Anterior cingulate cortex (tissue), 58 donors: ENCODE data around the gene FHL3.

Experiments used
- DNase-seq, 58 donors: peaks; one replicate each; lab custom pipeline; 2025; lab: John Stamatoyannopoulos, UW

The FHL3 gene, protein sequence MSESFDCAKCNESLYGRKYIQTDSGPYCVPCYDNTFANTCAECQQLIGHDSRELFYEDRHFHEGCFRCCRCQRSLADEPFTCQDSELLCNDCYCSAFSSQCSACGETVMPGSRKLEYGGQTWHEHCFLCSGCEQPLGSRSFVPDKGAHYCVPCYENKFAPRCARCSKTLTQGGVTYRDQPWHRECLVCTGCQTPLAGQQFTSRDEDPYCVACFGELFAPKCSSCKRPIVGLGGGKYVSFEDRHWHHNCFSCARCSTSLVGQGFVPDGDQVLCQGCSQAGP

DNA sequence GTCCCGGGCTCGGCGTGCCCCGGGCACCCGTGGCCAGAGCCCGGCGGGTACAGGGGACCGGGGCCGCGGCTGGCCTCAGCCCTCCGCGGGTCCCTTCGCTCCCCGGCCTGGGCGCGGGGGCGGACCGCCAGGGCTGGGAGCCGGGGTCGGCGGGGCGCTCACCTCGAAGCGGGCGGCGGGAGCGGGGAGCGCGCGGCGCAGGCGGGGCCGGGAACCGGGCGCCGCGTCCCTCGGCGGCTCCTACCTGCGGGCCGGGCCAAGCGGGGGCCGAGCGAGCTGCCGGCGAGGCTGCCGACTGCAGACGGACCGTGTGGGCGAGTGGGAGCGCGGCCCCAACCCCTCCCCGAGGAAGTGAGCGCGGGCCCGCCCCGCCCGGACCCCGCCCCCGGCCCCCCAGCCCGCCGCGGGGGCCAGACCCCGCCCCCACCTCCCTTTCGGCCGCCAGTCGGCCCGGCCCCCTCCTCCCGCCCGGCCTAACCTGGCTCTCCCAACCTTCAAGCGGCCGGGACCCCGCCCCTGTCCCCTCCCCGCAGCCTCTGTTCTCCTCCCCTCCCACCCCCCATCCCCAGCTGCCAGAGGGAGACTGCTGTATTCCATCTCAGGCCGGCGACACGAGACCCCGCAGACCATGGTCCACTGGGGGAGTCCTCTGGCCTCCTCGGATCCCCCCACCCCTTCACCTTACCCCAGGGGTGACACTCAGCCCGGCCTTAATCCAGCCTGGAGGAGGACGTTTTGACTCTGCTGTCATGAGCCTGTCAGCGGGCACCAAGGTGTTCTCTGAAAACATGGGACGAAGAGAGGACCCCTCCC lies at the start of gene FHL3:
FHL3 (minus strand) TSS at position 320 of the 813 bp plus-strand sequence. CDS start 6,102 bp downstream, outside the sequence.
- DNase-seq, result peak in 3 of 58 donors; percentile 18 to 66 (median 32)

DNA sequence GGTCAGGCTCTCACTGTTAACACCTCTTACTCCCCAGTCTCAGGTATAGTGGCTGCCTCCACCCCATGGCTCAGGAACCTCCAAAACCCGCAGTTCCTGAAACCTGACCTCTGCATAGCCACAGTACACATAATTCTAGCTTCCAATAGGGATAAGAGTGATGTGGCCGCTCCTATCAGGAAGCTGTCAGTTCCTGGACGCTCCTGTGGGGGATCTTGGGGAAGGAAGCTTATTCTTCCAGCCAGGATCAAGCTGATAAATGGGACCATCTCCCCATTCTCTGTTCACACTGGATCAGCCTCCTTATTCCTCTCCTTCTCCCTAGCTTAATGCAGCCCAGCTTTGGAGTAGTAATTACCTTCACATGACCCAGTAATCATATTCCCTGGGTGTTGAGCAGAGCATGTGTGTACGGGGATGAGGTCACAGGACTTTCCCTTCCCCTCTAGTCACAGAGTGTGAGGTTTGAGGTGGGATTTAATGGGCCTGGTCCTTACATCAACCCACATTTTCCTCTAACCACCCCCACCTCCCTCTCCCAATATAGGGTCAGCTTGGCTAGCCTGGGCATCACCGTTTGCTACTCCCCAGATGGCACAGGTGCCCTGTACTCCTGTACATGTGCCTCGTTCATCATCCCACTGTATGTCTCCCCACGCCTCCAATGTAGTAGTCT lies 48.2 kb upstream of the FHL3 start:
- no peak for DNase-seq

DNA sequence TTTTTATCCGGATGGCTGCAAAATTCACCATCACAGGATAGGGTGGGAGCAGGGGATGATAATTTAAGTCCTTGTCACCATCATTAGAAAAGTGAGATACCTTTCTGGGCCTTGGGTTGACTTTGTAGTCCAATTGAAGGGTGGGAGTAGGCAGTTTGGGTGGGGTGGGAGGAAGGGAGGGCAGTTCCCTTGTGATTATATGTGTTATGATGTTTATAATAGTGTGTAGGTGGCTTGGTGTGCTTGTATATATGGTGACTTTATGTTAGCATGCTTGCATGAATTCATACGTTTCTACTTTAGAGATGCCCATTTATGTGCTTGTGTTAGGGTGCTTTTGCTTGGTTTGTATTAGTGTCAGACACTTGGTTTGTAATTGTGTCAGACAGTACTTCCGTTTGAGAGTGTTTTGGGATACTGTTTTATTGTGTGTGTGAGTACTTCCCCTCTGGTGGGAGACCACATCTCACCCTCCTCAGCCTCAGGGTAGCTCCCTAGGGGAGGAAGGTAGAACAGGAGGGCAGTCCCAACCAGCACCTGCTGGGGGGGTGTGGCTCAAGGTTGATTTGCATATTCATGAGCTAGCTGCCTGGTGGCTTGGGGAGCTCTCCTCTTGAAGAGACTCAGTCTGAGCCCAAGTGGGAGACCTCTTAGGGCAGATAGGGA lies 47.6 kb upstream of the FHL3 start:
- DNase-seq, result no peak

DNA sequence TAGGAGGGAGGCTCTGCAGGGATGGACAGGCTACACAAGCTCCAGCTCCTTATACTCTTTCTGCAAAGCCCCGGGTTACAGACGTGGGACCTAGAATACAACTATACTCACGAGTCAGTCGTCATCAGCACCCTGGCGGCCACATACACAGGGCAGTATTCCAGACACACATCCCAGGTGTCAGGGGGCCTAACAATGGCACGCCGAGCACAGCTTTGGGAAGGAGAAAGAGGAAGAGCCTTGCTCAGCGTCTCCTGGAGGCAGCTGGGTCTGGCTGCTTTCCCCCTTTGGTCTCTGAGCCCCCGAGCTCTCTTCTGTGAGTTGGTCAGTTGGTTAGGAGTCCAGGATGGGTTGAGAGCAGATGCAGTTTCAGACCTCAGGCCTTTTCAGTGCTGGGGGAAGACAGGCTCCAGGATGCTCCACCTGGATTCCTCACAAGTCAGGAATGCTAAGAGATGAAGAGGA lies 45.8 kb upstream of the FHL3 start:
- DNase-seq, result no peak

DNA sequence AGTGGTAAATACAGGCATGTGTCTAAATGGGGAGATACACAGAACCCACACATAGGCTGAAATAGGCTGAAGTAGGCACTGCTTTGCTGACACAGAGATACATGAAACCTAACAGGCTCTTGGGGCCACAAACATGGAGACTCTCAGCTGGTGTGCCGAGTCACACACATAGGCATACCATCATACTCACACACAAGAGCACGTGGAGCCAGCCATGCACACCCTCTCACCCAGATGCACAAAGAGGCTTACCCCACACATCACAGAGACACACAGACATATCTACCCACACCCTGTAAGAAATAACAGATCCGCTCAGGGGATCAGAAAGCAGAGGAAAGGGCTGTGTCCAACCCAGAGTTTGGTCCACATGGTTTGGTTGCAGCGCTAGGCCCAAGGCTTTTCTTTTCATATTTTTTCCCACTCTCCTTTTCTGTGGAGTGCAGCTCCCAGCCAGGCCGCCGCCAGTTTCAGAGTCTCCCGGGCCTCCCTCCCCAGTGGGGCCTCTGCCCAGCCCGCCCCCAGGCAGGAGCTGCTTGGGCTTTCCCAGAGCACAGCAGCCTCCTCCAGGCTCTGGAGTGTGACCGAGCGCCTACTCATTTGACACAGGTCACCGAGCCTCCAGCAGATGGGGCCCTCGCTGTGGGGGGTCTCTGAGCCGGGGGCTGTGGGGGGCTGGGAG lies 45.2 kb upstream of the FHL3 start:
- no peak for DNase-seq

DNA sequence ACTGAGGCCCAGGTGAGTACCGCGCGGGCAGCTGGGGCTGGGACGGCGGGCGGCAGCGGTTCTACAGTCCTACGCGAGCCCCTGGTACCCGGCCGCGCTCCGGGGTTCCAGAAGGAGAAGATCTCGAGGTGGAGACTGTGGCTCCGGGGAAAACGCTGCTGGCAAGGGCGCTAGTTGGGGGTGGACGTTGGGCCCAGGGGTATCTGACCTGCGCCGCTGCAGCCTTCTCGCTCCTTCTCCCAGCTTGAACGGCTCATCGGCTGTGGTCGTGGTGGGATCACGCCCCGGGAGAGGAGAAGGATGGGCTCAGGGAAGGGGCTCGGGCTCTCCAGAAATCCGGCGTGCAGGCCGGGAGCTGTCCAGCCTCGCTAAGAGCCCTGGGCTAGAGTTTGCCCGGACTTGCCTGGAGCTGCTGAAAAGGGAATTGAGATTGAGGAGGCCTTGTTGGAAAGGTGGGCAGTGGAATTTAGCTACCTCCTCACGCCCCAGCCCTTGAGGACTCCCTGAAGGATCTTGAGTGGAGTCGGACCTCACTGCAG lies 42.4 kb upstream of the FHL3 start:
- DNase-seq, result no peak

DNA sequence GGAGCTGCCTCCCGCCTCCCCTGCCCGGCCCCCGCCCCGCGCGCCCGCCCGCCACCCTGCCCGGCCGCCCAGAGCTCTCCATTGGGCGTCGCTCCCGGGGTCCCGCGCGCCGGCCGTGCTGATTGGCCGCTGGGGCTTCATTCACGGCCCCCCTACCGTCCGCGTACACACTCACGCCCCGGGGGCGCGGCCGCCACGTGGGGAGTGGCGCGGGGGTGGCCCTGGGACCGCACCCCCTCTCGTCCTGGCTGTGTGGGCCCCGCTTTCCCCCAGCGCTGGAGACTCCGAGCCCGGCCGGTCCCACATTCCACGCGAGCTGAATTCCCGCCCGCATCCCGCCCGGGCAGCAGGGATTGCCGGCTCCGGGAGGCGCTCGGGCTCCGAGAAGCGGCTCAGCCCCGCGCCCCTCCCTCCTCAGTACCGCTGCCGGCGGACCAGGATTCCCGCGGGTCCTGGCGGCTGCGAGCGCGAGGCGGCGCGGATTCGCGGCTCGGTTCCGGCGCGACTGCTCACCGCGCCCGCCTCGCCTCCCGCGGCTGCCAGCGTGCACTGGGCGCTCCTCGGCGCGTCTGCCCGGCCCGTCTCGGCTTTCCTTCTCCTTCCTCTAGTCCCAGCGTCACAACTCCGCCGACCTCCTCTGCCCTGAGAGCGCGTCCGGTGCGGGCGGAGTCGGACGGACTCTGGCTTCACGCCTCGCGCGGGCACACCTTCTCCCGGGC lies 41.7 kb upstream of the FHL3 start:
- peak; percentile 49 to 94 (median 86) for DNase-seq

DNA sequence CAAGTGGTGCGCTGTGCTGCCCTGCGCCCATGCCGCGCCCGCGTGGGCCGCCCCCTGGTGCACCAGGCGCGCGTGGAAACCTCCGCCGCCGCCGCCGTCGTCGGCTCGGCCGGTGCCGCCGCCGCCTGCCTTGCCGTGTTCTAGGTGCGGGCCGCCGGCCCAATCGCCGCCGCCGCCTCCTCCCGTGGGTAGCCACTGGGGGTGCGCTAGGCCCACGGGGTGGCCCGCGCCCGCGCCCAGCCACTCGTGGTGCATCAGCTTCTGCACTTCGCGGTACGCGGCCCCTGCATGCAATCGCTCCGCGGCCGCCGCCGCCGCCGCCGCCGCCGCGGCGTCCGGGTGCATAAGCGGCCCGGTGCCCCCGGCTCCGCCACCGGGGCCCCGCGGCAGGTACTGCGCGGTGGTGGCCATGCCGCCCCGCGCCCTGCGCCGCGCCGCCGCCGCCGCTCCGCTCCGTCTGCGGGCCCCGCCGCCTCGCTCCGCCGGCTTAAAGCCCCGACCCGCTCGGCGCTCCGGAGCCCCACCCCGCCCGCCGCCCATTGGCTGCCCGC lies 41.1 kb upstream of the FHL3 start, which contains the start of gene POU3F1:
POU3F1 (minus strand) TSS at position 461 of the 551 bp plus-strand sequence; CDS start at position 411, 50 bp downstream.
- peak in 2 of 58 donors; percentile 46 to 56 for DNase-seq

DNA sequence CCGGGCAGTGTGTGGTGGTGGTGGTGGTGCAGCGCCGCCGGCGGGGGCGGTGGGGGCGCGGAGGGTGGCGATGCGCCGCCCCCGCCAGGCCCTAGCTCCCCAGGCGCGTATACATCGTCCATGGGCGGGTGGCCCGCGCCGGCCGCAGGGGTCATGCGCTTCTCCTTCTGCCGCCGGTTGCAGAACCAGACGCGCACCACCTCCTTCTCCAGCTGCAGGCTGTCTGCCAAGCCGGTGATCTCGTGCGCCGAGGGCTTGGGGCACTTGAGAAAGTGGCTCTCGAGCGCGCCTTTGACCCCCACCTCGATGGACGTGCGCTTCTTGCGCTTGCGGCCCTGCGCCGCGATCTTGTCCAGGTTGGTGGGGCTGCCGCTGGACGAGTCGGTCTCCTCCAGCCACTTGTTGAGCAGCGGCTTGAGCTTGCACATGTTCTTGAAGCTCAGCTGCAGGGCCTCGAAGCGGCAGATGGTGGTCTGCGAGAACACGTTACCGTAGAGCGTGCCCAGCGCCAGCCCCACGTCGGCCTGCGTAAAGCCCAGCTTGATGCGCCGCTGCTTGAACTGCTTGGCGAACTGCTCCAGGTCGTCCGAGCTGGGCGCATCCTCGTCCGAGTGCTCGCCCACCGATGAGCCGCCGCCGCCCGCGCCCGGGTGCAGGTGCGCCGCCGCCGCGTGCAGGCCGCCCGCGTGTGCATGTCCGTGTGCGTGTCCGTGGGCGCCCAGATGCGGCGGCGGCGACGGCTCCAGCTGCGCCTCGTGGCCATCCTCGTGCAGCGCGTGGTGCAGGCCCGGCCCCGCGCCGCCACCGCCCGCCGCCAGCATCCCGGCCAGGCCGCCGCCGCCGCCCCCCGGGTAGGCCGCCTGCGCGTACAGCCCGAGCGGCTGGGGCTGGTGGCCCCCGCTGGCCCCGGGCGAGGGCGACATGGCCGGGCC lies 40.4 kb upstream of the FHL3 start:
- DNase-seq, result peak in 3 of 58 donors; percentile 12 to 54 (median 29)

DNA sequence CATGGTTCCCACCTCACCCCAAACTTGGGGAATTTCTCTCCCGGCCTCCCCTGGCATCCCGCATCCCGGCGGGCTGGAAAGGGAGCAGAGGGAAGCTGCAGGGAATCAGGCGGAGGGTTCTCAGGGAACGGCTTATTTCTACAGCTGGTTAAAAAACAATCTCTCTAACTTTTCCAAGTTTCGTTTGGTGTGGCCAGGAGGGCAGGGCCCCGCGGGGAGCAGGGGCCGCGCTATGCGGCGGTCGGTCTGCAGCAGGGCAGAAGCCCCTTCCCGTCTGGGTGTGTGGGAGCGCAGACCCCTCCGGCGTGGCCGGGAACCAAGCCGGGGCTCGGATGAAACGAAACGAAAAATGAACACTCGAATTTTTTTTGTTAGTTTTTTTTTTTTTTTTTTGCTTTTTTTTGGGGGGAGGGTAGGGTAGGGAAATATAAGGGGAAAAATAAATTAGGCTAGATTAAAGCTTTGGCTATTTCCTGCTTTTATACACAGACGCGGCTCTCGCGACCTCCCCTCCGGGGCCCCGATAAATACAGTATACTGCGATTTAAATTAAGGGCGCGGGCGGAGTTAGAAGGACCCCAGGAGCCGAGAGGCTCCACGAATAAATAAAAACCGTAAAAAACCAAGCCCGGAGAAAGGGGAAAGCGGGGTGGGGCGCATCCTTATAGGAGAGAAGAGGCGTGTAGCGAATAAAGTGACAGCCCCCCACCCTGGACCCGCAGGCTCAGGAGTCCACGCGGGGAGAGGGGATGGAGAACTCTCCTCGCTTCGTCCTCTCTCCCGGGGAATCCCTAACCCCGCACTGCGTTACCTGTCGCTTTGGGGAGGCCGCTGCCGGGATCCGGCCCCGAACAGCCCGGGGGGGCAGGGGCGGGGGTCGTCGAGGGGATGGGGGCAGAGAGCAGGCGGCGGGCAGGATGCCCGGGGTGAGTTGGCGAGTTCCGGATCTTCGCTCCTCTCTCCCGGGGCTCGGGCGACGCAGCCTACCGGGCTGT lies 39.2 kb upstream of the FHL3 start:
- no peak for DNase-seq

DNA sequence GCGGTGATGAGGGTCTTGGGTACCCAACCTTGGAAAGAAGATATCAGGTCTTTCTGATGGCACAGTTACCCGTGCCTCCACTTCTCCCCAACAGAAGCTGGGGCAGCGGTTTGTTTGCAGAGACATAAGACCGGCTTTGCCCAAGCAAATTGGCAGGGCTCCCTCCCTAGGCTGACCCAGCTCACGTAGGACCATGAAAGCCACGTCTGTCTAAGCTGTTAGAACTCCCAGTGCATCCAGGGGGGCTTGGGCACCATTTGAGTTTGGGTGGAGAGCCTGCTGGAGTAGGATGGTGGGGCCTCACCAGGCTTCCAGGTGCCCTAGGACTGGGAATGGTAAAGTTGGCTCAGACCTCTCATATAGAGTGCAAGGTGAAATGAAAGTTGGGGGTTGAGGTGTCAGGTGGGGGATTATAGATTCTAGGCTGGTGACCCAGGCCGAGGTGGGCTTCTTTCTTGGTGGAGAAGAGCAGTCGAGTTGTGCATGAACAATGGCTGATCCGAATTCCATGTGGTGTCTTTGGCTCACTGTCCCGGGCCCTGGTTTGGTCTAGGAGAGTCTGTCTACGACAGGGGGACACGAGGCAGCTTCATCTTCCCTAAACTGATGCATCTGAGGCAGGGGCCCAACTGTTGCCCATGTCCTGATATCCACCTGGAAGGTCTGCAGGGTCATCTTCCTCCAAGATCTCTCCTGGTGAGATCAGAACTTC lies 37.9 kb upstream of the FHL3 start:
- DNase-seq, result no peak

DNA sequence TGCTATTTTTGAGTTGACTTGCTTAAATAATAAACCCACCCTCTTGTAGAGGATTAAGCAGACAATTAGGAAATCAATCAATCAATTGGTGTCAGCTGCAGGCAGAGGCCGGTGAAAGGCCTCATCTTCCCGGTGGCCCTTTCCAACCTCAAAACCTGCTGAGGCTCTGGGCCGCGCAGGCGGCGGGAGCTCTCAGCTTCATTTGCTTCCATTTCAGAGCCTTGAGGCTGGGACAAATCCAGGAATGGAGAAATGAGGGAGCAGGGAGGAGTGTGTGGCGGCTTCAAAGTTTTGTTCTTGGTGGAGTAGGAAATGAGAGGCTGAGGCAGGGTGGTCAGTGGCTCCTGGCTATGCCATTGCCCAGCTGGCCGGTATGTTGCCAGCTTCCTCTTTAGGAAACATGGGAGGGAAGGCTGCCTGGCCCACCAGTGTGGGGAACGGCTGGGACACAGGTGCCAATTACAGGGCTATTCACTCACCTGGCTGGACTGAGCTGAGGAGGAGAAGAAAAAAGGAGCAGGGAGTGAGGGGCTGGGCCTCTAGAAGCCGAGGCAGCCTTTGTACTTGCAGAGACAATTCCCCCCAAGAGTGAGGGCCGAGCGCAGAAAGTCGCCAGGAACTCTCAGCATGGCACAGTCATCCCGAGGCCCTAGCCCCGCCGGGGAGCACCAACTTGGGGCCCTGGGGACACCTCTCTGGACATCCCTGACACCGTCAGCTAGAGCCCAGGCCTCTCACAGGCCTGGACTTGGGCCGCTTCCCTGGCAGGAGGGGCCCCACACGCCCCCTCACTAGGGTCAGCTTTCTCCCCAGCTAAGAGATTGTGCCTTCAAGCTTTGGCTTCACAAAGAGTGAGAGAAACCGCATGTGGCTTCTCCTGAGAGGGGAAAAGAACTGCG lies 36.9 kb upstream of the FHL3 start:
- DNase-seq, result no peak

DNA sequence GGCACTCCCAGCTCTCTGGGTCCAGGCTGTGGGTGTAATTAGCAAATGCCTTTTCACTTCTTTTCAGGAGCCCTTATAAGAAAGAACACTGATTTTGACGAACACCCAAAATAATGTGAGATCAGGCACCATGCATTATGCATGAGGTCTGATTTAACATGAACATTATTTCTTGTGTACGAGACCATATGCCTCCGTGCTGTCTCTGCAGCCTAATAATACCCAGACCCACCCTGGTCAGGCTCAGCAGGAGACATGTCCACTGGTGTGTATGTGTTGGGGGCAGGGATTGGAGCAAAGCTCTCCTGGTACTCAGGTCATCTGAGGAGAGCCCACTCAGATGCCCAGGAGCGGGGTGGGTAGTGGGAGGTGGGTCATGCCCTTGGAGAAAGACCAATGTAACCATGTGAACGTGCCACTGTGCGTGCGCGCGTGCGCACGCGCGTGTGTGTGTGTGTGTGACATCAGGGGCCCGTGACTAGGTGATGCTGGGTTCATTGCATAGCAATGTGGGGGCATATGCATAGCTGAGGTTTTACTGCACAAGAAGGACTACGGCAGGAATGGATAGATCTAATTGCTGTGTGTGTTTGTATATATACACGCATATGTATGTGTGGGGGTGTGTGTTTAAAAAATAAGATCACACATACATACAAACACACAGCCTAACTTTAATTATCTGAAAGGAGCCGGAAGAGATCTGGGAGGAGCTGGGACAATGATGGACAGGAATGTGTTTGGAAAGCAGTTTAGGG lies 34.2 kb upstream of the FHL3 start:
- DNase-seq, result no peak

DNA sequence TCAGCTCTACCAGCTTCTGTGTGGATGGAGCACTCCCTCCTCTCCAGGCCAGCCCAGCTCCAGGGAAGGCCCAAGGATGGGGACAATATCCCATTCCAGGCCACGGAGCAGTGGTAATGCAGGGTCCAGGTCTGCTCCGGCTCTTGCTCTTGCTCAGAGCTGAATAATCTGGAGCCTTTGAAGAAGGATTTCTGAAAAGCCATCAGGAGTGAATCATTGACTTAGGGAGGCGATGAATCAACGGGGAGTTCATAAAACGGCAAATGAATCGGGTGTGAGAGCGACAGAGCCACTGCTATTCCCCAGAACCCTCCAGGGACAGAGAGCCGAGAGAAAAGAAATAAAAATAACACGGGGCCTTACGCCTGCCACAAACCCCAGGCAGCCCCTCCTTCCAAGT lies 33.5 kb upstream of the FHL3 start:
- no peak for DNase-seq
